Midbrain (tissue), 1 donor: ENCODE results near the gene CLDN4.
A peak's percentile ranks its signal among the peaks of the same experiment; 100 is the strongest.

ENCODE experiments used
- DNase-seq: peaks from one replicate; lab custom pipeline; 2025; lab: John Stamatoyannopoulos, UW

Gene CLDN4

GRCh38 chr7:73872056-73872908, 41.5 kb downstream of the CLDN4 start:
- DNase-seq, result no peak

GRCh38 chr7:73876361-73876760, 45.6 kb downstream of the CLDN4 start:
- no peak for DNase-seq

- peak; percentile 0 for DNase-seq
These were observed 46.2 kb downstream of the CLDN4 start for GRCh38 chr7:73876973-73877372.

- no peak for DNase-seq
These were observed 49.3 kb downstream of the CLDN4 start for GRCh38 chr7:73879977-73880681.

GRCh38 chr7:73880755-73881328, 50.0 kb downstream of the CLDN4 start:
- DNase-seq, result no peak

- no peak for DNase-seq
These were observed 50.7 kb downstream of the CLDN4 start for GRCh38 chr7:73881352-73882046.

- no peak for DNase-seq
These were observed 51.2 kb downstream of the CLDN4 start for GRCh38 chr7:73882047-73882402.
